ENCODE data around the gene DENND5B. TPM values are rescaled to one million over a fixed set of nuclear protein-coding genes. Genes with fewer than 3 reads are reported as not detected.

Gene DENND5B
- total RNA-seq, 1 donor from 2014 or later = 0.10 TPM

DNA sequence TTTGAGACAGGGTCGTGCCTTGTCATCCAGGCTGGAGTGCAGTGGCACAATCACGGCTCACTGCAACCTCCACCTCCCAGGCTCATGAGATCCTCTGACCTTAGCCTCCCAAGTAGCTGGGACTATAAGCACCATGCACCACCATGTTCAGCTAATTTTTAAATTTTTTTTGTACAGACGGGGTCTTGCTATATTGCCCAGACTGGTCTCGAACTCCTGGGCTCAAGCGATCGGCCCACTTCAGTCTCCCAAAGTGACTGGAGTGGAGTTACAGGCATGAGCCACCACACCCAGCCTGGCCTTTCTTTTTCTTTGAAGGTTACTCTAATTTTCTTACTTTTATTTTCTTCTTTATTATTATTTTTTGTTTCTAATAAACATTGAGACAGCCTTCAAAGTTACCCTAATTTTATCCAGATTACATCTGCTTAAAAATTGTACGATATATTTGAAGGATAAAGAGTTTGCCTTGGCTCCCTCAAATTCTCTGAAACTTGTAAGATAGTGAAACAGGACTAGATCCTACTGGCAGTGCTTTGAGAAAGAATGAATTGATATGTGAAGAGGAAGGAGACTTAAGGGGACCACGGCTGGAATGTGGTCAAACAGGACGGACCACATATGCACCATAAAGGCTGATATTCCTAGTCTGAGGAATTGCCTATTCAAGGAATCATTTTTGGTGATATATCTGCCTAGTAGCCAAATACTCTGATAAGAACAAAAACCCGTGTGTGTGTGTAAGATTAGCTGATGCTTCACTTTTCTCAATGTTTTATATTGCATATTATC is 250.9 kb downstream of the DENND5B start:
- intact Hi-C loops (cut with micrococcal nuclease) = no loop called here

DNA sequence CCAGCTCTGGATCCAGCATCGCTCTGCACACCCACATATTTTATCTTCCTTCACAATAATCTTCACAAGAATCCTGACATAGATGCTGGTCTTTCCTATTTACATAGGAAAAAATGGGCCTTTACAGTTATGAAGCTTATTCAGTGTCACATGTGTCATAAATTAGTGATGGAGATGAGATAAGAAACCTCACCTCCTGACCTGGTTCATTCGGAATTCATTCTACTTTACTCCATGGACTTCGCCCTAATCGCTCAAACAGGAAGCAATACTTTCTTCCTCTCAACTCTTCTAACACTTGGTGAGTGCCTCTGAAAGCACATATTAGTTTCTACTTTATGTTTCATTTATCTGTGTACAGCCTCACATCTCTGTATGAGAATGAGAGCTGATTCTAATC is 253.0 kb downstream of the DENND5B start:
- intact Hi-C loops (cut with micrococcal nuclease) = no loop called here

Other genes starting within 250 kb of the DENND5B start
- 0.29 and 0.83 TPM in 2 replicates for gene ETFBKMT, start 68.6 kb upstream of the DENND5B start, total RNA-seq
- gene AMN1, start 137.9 kb upstream of the DENND5B start, total RNA-seq = 4.0 and 5.0 TPM in 2 replicates